Fibroblast of the aortic adventitia (primary cell): ENCODE results near the gene ATP6V0E1. TPM values are rescaled to one million over a fixed set of nuclear protein-coding genes. Genes with fewer than 3 reads are reported as not detected.

ENCODE experiments used
- DNase-seq: peaks from one replicate; pipeline ENCODE4 v3.0.0-alpha.2; 2010; ENCODE audit warnings: low read depth
- H3K4me3 ChIP-seq: 2 replicates; pipeline ENCODE4 v1.5.1; 2011; ENCODE audit warnings: low read depth, mild to moderate bottlenecking, control low read depth, low read length, moderate library complexity
- total RNA-seq: library from RNA; depleted of rRNA; stranded (reverse); fragments of >200 nt; gene quantifications from 2 replicates; pipeline ENCODE4 v1.2.3, GENCODE V29; 2012; ENCODE audit warnings: low replicate concordance
- TF ChIP-seq, protein P1 (sequence below): IDR thresholded peaks from 2 replicates; pipeline ENCODE4 v1.5.1; 2011; ENCODE audit warnings: mild to moderate bottlenecking, low read length, control low read depth, inconsistent platforms; ENCODE audit not compliant: insufficient read depth

ATP6V0E1 gene
- total RNA-seq, 1 donor = 229 TPM

DNA sequence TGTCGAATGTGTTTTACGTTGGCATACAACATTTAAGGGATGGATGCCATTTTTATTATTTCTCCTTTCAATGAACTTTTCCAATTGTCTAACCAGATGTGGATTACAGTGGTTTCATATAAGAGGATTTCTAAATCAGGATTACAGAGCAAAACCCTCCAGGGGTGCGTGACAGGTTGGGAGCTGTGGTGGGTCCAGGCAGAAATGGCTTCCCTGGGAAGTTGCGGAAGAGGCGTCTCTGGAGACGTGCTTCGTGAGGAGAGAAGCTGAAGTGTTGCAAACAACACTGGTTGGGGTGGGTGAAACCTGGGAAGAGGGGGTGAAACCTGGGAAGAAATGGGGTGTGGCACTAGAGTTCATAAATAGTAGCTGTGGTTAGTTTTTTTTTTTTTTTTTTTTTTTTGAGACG, 28.8 kb upstream of the ATP6V0E1 start:
- no peak for DNase-seq
- H3K4me3 ChIP-seq = no peak overlapping the region
- TF ChIP-seq, protein P1, sequence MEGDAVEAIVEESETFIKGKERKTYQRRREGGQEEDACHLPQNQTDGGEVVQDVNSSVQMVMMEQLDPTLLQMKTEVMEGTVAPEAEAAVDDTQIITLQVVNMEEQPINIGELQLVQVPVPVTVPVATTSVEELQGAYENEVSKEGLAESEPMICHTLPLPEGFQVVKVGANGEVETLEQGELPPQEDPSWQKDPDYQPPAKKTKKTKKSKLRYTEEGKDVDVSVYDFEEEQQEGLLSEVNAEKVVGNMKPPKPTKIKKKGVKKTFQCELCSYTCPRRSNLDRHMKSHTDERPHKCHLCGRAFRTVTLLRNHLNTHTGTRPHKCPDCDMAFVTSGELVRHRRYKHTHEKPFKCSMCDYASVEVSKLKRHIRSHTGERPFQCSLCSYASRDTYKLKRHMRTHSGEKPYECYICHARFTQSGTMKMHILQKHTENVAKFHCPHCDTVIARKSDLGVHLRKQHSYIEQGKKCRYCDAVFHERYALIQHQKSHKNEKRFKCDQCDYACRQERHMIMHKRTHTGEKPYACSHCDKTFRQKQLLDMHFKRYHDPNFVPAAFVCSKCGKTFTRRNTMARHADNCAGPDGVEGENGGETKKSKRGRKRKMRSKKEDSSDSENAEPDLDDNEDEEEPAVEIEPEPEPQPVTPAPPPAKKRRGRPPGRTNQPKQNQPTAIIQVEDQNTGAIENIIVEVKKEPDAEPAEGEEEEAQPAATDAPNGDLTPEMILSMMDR = no peak

DNA sequence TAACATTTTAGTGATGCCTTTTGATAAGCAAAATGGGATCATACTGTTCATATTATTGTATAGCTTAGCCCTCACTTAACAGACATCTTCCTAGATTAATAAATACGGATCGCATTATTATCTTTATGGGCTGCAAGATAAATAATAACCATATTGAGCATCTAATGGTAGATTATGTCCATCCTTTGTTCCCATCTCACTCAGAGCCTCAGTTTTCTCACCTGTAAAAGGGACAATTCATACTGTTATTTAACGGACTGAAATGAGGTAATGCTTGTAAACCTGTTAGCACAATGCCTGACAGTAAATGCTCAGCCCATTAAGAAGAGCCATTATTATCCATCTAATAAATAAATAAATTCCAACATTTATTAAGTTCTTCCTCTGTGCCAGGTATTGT, 27.3 kb upstream of the ATP6V0E1 start:
- no peak for DNase-seq
- TF ChIP-seq, protein P1 = no peak
- H3K4me3 ChIP-seq = no peak overlapping the region

DNA sequence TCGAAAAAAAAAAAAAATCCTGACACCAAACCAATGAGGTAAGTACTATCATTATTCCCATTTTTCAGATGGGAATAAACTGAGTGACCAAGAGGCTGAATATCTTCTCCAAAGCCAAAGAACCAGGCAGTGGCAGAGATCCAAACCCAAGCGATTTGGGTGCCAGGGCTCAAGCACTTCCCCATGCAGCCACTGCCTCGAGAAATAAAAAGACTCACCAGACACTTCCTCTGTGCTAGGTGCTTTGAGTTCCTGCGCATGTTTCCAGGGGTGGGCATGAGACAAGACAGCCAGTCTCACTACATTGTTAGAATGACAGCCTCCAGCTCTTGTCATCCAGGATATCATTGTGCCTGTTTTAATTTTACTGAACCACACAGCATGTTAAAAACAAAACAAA, 26.6 kb upstream of the ATP6V0E1 start:
- H3K4me3 ChIP-seq = no peak overlapping the region
- peak; percentile 38 for DNase-seq
- TF ChIP-seq, protein P1 = no peak

DNA sequence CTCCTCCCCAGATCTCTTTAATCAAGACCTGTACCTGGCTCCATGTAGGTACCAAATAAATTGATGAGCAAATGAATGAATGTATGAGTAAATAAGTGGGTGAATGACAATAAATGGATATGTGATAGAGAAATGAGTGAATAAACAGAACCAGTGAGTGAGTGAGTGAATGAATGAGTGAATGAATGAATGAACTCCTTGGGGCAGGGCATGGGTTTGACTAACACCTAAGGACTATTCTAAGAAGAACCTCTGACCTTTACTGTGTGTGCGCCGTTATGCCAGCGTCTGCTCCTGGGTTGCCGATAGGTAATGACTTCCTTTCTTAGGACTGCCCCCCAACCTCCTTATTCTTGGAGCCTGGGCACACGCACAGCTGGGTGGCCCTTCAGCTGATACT, 26.1 kb upstream of the ATP6V0E1 start:
- DNase-seq = no peak
- TF ChIP-seq, protein P1 = no peak
- H3K4me3 ChIP-seq = no peak overlapping the region

DNA sequence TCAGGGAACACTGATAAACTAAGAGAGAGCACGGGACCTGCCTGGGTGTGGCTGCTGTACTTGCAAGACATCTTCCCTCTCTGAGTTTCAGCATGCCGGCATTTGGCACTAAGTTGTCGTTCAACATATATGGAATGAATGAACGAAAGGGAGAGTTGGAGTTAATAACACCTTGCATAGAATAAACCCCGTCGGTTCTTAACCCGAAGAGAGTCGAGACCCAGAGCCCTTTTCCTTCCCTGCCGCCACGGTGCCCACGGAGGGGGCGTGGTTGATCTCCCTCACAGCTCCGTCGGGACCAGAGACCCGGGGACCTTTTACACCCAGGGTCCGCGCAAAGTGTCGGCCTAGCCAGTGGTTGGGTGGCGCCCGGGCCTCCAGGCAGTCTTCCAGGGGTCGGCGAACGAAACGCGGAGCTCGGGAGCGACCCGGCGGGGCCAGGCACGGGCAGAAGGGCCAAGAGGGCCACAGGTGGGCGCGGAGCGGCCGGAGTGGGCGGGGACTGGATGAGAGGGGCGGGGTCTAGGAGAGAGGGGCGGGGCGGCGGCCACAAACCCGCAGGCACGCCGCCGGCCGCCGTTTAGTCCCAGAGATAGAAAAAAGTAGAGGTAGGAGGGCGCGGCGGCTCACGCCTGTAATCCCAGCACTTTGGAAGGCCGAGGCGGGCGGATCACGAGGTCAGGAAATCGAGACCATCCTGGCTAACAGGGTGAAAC, 25.1 kb upstream of the ATP6V0E1 start:
- DNase-seq = peak; percentile 52
- TF ChIP-seq, protein P1 = no peak

DNA sequence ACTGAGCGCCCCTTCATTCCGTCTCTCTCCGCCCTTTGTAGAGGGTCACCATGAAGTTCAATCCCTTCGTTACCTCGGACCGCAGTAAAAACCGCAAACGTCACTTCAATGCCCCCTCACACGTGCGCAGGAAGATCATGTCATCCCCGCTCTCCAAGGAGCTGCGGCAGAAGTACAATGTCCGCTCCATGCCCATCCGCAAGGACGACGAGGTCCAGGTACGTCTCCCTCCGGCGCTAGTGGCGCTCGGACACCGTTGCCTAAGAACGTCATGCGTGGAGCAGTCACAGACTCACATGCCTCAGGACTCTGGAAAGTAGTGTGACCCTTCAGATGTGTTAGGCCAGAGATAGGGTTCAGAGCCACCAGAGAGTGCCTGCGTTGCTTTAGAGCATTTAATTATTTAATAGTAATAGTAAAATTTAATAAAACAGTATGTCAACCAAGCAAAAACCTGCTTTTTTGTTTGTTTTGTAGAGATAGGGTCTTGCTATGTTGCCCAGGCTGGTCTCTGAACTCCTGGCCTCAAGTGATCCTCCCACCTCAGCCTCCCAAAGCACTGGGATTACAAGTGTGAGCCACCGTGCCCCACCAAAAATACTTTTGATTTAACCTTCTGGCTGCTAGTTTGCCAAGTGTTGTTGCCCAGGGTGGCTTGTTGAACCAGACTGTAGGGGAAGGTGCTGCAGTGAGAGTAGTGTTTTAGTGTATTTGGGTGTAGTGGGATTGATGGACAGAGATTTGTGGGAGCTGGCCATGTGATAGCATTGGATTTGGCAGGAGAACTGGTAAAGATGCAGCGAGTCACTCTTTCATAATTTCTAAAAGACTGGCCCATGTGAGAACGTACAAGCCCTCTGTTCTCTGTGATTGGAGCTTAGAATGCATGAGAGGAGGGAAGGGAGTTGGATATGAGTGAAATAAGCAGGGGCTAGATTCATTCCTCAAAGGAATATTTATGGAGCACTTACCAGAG, 23.5 kb upstream of the ATP6V0E1 start:
- no peak for DNase-seq
- TF ChIP-seq, protein P1 = no peak
- H3K4me3 ChIP-seq = peak overlapping the region; percentile 100

More for the DNA sequence above, 25.1 kb upstream of the ATP6V0E1 start:
- H3K4me3 ChIP-seq = peak overlapping the region; percentile 58
